GM12801 (cell line): ENCODE measurements around the gene TCF4.

Experiments used
- TF ChIP-seq, protein P1 (sequence below): IDR thresholded peaks from one replicate; pipeline ENCODE4 v1.5.1; 2011; ENCODE audit warnings: control low read depth; ENCODE audit not compliant: insufficient read length; ENCODE audit errors: extremely low read depth

The TCF4 gene

DNA sequence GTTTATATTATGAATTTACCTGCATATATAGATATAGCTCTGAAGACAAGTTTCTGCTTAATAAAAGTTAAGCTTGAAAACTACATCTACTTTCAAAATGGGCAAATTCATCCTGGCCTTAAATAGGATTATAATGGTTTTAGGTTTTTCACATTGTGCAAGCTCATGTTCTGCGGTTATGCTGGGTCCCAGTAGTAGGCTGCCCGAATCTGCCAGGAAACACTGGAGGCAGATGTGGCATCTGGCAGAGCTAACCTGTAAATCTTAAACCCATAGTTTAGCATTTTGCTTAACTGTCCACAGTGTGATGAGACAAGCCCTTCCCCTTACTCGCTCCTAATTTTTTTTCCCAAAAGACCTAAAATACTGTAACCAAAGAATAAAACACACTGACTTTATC lies 234.2 kb downstream of the TCF4 start:
- TF ChIP-seq, protein P1, sequence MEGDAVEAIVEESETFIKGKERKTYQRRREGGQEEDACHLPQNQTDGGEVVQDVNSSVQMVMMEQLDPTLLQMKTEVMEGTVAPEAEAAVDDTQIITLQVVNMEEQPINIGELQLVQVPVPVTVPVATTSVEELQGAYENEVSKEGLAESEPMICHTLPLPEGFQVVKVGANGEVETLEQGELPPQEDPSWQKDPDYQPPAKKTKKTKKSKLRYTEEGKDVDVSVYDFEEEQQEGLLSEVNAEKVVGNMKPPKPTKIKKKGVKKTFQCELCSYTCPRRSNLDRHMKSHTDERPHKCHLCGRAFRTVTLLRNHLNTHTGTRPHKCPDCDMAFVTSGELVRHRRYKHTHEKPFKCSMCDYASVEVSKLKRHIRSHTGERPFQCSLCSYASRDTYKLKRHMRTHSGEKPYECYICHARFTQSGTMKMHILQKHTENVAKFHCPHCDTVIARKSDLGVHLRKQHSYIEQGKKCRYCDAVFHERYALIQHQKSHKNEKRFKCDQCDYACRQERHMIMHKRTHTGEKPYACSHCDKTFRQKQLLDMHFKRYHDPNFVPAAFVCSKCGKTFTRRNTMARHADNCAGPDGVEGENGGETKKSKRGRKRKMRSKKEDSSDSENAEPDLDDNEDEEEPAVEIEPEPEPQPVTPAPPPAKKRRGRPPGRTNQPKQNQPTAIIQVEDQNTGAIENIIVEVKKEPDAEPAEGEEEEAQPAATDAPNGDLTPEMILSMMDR, result no peak

DNA sequence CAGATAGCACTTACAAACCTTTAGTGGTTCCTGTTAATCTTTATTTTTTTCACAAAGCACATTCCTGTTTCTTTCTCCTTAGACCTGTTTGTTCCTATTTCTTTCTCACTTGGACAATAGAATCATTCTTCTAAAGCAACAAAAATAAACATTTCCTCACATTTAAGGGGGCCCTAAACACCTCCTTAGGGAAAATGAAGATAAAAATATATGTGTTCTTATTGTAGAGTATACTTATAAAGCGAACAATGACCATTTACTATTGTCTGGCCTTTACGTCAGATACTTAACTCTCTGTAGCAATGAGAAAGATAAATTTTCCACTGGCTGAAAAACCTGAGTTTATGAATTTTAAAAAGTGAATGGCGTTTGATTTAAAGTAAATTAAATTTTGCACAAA lies 234.6 kb downstream of the TCF4 start:
- TF ChIP-seq, protein P1, result no peak

DNA sequence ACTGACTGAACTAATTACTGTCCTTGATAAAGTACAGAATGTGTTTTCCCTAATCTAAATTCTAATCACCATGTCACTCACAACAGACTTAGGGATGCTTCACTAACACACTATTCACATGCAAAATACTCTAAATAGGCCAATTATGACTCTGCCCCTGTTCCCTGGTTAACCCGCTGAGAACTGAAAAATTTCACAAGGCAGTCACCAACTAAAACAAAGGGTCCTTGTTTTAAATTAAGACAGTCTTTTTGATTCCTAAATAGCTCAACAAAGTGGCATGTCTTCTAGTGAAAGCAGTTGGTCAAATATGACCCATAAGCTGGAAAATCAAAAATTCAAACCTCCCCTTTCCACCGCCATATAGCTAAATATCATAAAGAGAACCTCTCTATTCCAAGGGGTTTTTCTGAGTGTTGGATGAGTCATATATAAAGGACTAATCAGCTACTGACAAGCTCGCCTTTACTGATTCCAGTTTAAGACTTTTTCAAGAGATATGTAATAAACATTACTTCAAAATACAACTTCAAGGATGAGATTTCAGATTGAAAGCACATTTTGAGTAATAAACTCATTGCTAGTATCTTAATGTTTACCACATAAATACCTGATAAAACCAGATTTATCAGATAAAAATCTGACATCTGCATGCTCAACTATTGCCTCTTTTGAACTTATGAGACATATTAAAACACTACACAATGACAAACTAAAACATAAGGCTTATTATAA lies 235.8 kb downstream of the TCF4 start:
- TF ChIP-seq, protein P1, result no peak

DNA sequence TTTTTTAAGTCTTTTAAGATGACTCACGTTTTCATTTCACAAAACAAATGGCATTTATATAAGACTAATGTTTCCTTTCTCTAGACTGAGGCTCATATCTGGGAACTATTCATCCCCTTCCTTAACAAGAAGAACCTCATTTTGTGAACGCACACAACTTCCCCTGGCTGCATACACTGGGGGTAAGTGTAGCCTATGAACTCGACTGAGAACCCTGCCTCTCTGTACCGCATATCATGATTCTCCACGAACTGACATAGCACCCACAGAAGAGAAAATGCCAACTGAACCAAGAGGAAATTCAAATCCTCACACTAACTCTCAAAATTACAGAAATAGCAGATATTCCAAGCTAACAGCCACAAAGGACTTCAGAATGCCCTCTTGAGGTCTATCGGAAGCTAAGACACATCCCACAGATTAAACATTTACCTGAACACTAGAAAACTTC lies 236.7 kb downstream of the TCF4 start:
- TF ChIP-seq, protein P1, result no peak

DNA sequence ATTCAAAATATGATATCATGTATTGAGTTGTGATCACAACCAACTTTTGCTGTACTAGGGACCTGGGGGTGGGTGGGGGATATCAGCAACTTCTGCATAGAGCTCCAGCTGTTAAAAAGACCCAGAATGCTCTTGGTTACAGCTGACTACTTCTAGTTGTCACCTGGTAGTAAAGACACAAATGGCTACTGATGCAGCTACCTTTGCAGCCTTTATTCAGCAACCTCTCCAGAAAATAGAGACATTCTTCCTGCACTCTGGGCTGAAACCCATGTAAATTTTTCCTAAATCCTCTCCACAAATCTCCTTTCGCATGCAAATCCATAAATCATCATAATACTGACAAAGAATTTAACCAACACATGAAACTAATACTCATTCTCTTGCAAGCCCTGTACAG lies 238.3 kb downstream of the TCF4 start:
- TF ChIP-seq, protein P1, result no peak

DNA sequence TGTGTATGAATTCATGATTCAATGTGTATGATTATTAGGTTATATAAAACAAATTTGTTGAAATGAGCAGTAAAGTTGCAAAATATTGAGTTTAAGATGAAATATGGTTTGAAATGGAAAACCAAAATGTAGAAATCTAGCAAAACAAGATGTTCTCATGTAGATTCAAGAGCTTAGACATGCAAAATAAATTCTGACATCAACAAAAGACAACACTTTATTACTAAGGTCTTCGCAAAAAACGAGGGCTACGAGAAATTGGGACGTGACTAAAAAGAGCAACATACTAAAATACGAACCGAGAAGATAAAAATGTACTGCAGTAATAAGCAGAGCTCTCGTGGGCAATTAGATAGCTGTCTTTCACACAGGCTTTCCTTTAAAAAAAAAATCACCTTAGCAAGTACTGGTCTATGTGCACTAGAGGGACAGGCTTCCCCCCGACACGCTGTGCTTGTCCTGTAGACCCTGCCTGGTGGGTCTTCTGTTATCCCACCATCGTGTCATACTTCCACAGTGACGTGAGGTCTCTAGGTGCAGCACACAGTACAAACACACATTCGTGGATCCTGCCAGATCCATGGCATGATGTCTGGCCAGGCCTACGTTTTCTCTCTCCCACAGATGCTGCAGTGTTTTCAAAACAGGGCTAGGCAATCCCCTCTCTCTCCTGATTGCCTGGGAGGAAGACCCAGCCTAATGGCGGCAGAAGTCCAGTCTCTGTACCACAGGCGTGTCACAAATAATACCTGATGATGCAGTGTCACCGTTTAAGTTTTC lies 240.8 kb downstream of the TCF4 start:
- TF ChIP-seq, protein P1, result no peak

DNA sequence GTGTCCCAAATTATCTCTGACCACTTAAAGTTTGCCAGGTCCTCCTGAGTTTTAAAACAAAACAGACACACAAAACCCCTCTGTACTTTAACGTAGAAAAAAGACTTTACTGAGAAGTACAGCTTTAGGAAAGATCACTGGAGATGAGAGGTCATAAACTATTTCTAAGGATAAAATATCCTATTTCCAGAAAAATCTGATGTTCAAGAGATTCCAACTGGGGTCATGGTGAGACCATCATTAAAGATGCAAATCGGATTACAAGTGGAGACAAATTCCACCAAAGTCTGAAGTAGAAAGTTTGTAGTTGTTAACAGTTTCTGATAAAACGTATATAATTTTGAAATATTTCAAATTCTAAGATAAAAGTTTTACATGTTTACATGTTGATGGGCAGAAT lies 241.6 kb downstream of the TCF4 start:
- TF ChIP-seq, protein P1, result no peak
